ENCODE measurements around the gene EBF3. TPM values are rescaled to one million over a fixed set of nuclear protein-coding genes. Genes with fewer than 3 reads are reported as not detected.

The EBF3 gene
- total RNA-seq, 1 donor from 2014 or later, result 0.15 TPM

DNA sequence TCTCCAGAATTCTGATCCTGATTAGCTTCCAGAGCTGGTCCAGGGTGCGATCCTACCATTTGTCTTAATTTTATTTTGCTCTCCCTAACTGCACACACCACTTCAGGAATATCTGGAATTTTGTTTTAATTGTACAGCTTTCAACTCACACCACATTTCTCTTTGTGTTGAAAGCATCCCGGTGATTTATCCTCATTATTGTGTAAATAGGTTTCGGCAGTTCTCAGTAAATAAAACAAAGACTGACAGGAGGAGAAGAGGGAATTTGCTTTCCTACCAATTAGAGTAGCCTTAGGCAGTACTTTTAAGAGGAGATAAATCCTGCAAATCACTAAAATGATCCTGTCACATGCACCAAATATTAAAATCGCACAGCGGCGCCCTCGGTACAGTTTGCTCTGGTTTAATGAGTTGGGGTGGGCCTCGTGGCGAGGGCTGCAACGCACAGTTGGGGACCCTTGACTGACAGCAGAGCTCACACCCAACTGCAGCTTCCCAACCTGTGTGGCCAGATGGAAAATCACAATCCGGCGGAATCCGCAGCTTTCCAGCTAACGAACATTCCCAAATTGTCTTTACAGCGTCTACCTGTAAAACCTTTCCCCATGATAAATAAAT, 62.6 kb downstream of the EBF3 start:
- Histone ChIP-seq H2AFZ (replicated peaks) (no peak overlapping the region), H3K9me3 (ENCODE audit: low read depth) (no peaks in the 10 kb centered on the region), H3K4me1 (peaks cover 31% of the 10 kb centered on the region), H4K20me1 (ENCODE audit: low read depth) (peaks cover 7% of the 10 kb centered on the region), H3K9ac (no peak overlapping the region), H3K79me2 (ENCODE audit: low read depth) (no peaks in the 10 kb centered on the region), H3K4me2 (peak overlapping the region; percentile 36), H3F3A (ENCODE audit: low read depth) (peaks cover 17% of the 10 kb centered on the region), H3K27me3 (peaks cover 14% of the 10 kb centered on the region), H3K27ac (no peak overlapping the region), H3K36me3 (no peaks in the 10 kb centered on the region), H3K4me3 (no peak overlapping the region)
- TF ChIP-seq, protein P1, sequence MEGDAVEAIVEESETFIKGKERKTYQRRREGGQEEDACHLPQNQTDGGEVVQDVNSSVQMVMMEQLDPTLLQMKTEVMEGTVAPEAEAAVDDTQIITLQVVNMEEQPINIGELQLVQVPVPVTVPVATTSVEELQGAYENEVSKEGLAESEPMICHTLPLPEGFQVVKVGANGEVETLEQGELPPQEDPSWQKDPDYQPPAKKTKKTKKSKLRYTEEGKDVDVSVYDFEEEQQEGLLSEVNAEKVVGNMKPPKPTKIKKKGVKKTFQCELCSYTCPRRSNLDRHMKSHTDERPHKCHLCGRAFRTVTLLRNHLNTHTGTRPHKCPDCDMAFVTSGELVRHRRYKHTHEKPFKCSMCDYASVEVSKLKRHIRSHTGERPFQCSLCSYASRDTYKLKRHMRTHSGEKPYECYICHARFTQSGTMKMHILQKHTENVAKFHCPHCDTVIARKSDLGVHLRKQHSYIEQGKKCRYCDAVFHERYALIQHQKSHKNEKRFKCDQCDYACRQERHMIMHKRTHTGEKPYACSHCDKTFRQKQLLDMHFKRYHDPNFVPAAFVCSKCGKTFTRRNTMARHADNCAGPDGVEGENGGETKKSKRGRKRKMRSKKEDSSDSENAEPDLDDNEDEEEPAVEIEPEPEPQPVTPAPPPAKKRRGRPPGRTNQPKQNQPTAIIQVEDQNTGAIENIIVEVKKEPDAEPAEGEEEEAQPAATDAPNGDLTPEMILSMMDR (IDR thresholded peaks at IDR 0.05), result no peak
- no peak for TF ChIP-seq EZH2phosphoT487 (IDR thresholded peaks at IDR 0.05)
- H3K9me3 Mint-ChIP-seq, result no peaks in the 10 kb centered on the region
- peak overlapping the region; percentile 11 for H3K27ac Mint-ChIP-seq
- peak; percentile 56 for DNase-seq (ENCODE audit: low spot score)
- peaks cover 8% of the 10 kb centered on the region for H3K27me3 Mint-ChIP-seq (ENCODE audit: insufficient read depth, low read depth)
- peaks cover 40% of the 10 kb centered on the region for H3K4me1 Mint-ChIP-seq
- H3K4me3 Mint-ChIP-seq, result no peak overlapping the region
- no peaks in the 10 kb centered on the region for H3K36me3 Mint-ChIP-seq

DNA sequence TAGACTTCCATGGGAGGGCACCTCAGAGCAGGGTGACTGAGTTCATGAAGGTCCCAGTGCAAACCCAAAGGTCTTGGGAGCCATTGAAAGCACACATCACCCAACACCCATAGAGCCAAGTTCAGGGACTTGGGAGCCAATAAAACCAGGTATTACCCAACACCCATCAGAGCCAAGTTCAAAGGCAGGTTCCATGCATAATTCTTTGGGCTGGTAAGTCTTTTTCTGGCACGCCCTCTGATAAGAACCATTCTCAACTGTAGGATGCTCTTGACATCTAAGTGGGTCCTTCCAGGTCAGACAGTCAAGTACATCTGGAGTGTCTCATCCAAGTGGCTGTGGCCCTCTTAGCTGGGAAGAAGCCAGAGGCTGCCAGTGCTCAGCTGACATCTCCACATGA, 63.2 kb downstream of the EBF3 start:
- Mint-ChIP-seq H3K27me3 (ENCODE audit: insufficient read depth, low read depth) (peaks cover 8% of the 10 kb centered on the region), H3K4me3 (no peak overlapping the region), H3K9me3 (no peaks in the 10 kb centered on the region), H3K27ac (no peak overlapping the region), H3K36me3 (no peaks in the 10 kb centered on the region), H3K4me1 (peaks cover 39% of the 10 kb centered on the region)
- Histone ChIP-seq H3K36me3 (no peaks in the 10 kb centered on the region), H3K9me3 (ENCODE audit: low read depth) (no peaks in the 10 kb centered on the region), H3K27ac (no peak overlapping the region), H3K9ac (no peak overlapping the region), H3K4me3 (no peak overlapping the region), H3K4me1 (peaks cover 37% of the 10 kb centered on the region), H3F3A (ENCODE audit: low read depth) (peaks cover 23% of the 10 kb centered on the region), H3K4me2 (no peak overlapping the region), H3K27me3 (peaks cover 14% of the 10 kb centered on the region), H2AFZ (replicated peaks) (no peak overlapping the region), H3K79me2 (ENCODE audit: low read depth) (no peaks in the 10 kb centered on the region), H4K20me1 (ENCODE audit: low read depth) (peaks cover 7% of the 10 kb centered on the region)
- no peak for DNase-seq (ENCODE audit: low spot score)
- TF ChIP-seq EZH2phosphoT487 (IDR thresholded peaks at IDR 0.05) (no peak), EZH2 (IDR thresholded peaks at IDR 0.05) (no peak)
- TF ChIP-seq, protein P1 (IDR thresholded peaks at IDR 0.05), result no peak

DNA sequence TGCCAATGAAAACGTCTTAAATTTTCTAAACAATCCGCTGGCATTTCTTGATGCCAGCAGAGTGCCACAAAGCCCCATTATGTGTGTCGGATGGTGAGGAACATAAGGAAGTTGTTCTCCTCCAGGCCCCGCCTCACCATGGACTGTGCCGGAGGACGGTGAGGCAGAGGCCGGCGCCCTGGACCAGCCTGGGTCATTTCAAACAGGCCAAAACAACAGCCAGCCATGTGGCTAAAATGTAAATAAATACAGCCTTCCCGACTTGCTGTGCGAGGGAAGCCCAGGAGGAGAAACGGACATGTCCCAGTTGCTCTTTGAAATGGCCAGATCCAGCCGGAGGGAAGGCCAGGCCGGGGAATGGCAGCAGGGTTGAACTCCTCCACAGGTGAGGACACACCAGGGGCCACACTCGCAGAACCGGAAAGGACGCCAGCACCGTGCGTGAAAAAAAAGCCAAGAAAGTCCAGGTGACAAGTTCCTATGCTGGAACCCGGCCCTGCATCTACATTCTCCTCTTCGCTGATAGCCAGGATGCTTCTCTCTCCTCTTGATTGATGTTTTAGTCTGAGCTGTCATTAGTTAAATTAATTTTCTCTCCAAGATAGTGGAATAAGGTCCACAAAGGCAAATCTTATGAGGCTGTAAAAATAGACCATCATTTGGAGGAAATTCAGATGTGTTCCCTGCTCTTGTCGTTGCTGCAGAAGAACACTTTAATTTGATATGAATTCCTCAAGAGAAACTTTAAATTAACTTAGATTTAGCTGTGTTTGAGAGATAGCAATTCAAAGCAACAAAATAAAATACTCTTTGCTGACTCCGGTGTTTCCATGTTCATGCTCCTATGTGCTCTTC, 64.6 kb downstream of the EBF3 start:
- peaks cover 14% of the 10 kb centered on the region for H3K27me3 ChIP-seq
- H3K27ac ChIP-seq, result no peak overlapping the region
- Mint-ChIP-seq H3K36me3 (no peaks in the 10 kb centered on the region), H3K4me1 (peaks cover 50% of the 10 kb centered on the region), H3K4me3 (no peak overlapping the region), H3K27me3 (ENCODE audit: insufficient read depth, low read depth) (peaks cover 11% of the 10 kb centered on the region), H3K27ac (no peak overlapping the region), H3K9me3 (no peaks in the 10 kb centered on the region)
- peaks cover 7% of the 10 kb centered on the region for H4K20me1 ChIP-seq (ENCODE audit: low read depth)
- no peak overlapping the region for H3K9ac ChIP-seq
- H3K4me3 ChIP-seq, result no peak overlapping the region
- H3K79me2 ChIP-seq (ENCODE audit: low read depth), result no peaks in the 10 kb centered on the region
- H3K4me1 ChIP-seq, result peaks cover 50% of the 10 kb centered on the region
- no peaks in the 10 kb centered on the region for H3K36me3 ChIP-seq
- TF ChIP-seq, protein P1 (IDR thresholded peaks at IDR 0.05), result no peak
- H3K9me3 ChIP-seq (ENCODE audit: low read depth), result no peaks in the 10 kb centered on the region
- no peak overlapping the region for H3K4me2 ChIP-seq
- DNase-seq (ENCODE audit: low spot score), result no peak
- H2AFZ ChIP-seq (replicated peaks), result no peak overlapping the region
- H3F3A ChIP-seq (ENCODE audit: low read depth), result peaks cover 23% of the 10 kb centered on the region
